Cardiac septum (tissue), 1 donor: ENCODE data around the gene SHMT2. TPM values are rescaled to one million over a fixed set of nuclear protein-coding genes. Genes with fewer than 3 reads are reported as not detected.

Experiments
- DNase-seq: peaks from one replicate; pipeline ENCODE4 v3.0.0-alpha.2; 2020; ENCODE audit warnings: low spot score
- intact Hi-C: fragments of 100-400 bp; cut with DNase I; formaldehyde crosslinking; loops from one replicate; pipeline ENCODE4 v1.14.0; 2022
- total RNA-seq: library from RNA; stranded (reverse); fragmentation: NEBNext Ultra II Directional; extraction: Animal tissue kit (Norgen Biotek cat#: 25700); gene quantifications from one replicate; pipeline ENCODE4 v1.2.1, GENCODE V29; 2021
- donor health status: DM: no; HTN: no; CAD: no.

The SHMT2 gene
- total RNA-seq, 1 donor from 2014 or later: 38.8 TPM

DNA sequence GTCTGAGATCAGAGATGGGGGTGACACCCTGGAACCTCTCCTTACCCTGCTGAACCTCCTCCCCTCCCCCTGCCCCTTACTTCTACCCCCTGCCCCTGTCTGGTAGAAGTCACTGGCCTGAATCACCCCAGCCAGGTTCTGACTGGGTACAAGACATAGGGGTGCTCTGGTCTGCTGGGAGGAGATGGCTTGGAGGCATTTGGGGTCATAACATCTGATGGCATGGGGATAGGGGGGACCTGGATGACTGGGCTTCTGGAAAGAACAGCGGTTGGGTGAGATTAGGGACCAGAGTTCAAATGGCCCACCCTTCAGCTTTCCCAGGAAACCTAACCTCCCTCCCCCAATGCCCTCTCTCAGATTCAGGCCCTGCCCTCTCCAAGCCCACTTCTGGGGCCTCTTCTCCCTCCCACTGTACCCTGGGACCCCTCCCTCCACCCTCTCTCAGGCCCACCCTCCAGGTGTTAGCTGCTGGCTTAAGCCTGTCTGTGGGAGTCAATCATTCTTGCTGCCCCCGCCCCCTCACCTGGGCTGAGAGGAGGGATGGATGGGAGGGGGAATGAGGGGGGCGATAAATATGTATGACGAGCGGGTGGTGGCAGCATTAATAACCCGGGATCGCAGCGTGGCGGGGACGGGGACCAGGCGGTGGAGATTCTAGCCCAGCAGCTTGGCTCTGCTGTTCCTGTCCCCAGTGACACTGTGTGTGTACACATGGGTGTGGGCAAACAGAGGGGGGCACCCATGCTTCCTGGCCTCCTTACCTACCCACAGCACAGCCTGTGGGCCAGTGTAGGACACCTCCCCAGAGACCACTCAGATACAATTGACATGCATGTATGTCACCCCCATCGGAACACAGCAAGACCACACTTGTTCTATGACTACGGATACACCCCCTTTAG lies 7.0 kb upstream of the SHMT2 start:
- no peak for DNase-seq
- intact Hi-C loops: no loop called here

DNA sequence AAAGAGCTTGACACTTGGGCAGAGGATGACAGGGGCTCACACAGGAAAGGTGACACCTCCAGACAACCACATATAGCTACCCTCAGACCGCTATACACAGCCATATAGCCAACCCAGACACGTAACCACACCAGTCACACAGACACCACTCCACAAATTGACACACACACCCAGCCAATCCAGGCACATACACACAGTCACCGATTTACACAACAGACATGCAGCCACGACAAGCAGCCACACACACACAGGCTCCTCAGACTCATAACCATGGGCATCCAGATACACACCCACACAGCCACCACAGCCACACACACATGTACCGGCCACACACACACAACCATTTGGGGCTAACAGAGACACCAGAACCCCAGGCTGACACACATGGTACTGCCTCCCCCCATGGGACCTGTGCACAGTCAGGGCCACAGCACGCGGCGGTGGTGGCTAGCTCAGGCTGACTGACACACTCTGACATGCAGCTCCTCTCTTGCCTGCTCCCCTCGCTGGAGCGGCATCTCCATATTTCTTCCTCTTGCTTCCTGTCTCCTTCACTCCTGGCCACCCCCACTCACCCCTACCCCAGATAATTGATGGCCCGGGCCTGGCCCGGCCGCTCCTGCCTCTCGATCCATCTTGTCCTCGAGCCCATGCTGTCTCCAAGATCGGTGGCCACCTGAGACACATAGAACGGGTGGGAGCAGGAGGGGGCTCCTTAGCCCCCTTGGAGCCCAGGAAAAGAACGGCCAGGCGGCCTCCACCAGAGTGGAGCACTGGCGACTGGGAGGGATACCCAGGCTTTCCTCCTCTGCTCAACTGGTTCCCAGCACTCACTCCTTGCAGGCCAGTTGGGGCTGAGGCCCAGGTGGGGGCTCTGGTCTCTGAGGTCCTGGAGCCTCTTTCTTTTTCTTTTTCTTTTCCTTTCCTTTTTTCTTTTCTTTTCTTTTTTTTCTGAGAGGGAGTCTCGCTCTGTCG lies 6.0 kb upstream of the SHMT2 start:
- no peak for DNase-seq
- intact Hi-C loops: no loop called here

GRCh38 chr12:57224278-57224972 lies 5.1 kb upstream of the SHMT2 start:
- intact Hi-C loops: no loop called here
- no peak for DNase-seq

DNA sequence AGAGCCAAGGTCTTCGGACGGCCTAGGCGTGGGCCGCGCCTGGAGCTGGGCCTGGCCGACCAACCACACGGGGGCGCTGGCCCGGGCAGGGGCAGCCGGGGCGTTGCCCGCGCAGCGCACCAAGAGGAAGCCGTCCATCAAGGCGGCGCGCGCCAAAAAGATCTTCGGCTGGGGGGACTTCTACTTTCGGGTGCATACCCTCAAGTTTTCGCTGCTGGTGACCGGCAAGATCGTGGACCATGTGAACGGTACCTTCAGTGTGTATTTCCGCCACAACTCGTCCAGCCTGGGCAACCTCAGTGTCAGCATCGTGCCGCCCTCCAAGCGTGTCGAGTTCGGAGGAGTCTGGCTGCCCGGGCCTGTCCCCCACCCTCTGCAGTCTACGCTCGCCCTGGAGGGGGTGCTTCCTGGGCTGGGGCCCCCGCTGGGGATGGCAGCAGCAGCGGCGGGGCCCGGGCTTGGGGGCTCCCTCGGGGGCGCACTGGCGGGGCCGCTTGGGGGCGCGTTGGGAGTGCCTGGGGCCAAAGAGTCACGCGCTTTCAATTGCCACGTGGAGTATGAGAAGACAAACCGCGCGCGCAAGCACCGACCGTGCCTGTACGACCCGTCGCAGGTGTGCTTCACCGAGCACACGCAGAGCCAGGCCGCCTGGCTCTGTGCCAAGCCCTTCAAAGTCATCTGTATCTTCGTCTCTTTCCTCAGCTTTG lies 4.4 kb upstream of the SHMT2 start:
- no peak for DNase-seq
- intact Hi-C loops: no loop called here

DNA sequence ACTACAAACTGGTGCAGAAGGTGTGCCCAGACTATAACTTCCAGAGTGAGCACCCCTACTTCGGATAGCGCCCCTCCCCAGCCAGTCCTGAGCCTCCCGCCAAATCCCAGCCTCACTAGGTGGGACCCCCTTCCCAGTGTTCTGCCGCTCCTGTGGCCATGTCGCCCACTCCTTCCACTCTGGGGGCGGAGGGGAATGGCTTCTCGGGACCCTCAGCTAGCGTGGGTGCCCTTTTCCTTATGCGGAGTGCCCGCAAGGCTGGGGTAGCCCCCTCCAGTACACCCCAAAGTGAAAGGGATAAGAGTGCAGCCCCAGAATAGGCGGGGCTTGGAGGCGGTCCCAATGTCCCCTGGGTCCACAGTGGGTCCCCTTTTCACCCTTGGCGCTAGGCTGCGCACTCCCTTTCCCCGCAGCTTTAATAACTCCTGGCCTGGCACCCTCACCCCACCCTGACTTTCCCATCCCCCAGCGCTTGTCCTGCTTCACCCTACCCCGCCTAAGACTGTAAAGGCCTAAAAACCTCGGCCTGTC lies 3.8 kb upstream of the SHMT2 start:
- intact Hi-C loops: no loop called here
- no peak for DNase-seq

DNA sequence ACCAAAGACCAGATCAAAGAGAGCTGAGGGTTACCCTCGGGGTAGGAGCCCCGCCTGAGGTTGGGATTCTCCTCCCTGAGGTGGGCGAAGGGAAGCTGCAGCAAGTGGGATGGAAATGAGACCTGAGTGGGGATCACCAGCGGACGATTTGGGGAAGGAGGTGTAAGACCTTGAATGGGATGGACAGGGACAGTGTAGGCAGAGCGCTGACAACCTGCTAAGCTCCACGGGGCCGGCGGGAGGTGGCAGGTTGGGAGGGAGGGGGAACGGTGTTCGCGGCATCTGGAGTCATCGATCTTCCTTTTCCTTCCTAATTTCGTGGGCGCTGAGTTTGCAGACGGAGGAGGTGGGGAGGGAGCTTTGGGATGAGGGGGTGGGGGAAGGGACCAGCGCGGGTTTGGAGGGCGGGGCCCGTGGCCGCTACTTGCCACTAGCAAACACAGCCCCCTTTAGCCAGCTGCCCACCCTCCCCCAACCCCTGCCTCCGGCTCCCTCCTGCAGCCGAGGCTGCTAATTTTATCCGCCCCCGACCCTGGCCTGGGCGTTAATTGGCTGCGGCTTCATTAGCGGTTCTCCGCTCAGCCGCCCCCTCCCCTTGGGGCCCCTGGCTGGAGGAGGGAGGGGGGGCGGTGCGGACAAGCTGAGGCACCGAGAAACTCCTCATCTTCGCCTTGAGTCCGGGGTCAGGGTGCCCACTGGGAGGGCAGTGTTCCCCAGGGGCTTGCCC lies 2.8 kb upstream of the SHMT2 start:
- DNase-seq: no peak

GRCh38 chr12:57227315-57228115 lies 2.0 kb upstream of the SHMT2 start:
- intact Hi-C loops: no loop called here
- DNase-seq: no peak

More for the DNA sequence above, 2.8 kb upstream of the SHMT2 start:
- intact Hi-C loops: no loop called here

GRCh38 chr12:57229046-57229633 lies 371 bp upstream of the SHMT2 start:
- no peak for DNase-seq
- intact Hi-C loops: no loop called here

GRCh38 chr12:57230381-57231155 lies 1.1 kb downstream of the SHMT2 start:
- no peak for DNase-seq
- intact Hi-C loops: no loop called here

DNA sequence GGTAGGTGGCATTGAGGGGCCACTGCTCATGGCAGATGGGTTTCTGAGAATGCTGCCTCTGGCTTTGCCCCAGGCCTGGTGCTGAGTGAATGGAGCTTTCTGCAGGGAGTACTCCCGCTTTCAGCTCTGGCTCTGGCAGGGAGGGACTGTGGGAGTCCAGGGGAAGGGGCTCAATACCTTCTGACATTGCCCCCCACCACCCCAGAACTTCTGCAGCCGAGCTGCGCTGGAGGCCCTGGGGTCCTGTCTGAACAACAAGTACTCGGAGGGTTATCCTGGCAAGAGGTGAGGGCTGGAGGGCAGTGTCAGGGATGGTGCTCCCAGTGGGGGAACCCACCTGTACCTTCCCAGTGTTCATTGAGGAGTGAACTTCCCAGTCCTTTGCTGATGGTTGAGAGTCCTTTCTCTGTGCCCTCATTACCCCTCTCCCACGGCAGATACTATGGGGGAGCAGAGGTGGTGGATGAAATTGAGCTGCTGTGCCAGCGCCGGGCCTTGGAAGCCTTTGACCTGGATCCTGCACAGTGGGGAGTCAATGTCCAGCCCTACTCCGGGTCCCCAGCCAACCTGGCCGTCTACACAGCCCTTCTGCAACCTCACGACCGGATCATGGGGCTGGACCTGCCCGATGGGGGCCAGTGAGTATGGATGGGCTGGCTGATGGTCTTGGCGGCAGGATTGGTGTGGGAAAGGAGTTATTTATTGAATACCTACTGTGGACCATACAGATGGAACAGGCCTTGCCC lies 1.9 kb downstream of the SHMT2 start:
- DNase-seq: no peak
- intact Hi-C loops: no loop called here

- intact Hi-C loops: no loop called here
- DNase-seq: no peak
These were observed 2.7 kb downstream of the SHMT2 start for GRCh38 chr12:57232156-57232756.

DNA sequence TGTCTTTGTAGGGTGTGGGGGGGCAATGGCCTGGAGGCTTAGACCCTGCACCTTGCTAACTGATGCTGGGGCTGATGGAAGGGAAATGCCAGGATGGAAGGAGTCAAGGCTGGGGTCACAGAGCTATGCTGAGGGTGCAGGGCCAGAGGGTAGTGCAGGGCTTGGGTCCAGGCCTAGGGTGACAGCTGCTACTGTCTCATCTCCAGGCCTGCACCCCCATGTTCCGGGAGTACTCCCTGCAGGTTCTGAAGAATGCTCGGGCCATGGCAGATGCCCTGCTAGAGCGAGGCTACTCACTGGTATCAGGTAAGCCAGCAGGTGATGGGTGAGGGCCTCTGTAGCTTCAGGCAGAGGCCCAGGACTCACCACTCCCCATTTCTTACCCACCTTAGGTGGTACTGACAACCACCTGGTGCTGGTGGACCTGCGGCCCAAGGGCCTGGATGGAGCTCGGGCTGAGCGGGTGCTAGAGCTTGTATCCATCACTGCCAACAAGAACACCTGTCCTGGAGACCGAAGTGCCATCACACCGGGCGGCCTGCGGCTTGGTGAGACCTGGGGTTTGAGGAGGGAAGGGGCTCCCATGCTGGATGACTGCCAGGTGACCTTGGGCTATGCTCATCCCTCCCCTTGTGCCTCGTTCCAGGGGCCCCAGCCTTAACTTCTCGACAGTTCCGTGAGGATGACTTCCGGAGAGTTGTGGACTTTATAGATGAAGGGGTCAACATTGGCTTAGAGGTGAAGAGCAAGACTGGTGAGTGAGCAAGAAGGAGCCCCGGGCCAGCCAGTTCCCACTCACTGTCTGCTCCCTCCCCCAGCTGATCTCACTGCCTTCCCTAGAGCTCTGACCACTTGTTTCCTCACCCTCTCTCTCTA lies 4.1 kb downstream of the SHMT2 start:
- intact Hi-C loops: no loop called here
- no peak for DNase-seq

- intact Hi-C loops: no loop called here
- no peak for DNase-seq
These were observed 4.7 kb downstream of the SHMT2 start for GRCh38 chr12:57234233-57234570.

DNA sequence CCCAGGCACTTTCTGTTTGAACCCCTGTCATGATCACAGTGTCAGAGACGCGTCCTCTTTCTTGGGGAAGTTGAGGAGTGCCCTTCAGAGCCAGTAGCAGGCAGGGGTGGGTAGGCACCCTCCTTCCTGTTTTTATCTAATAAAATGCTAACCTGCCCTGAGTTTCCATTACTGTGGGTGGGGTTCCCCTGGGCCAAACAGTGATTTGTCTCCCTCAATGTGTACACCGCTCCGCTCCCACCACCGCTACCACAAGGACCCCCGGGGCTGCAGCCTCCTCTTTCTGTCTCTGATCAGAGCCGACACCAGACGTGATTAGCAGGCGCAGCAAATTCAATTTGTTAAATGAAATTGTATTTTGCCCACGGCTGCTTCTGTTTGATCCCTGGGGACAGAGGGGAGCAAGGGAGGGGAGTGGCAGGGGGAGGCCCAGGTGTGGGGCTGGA lies 5.1 kb downstream of the SHMT2 start:
- no peak for DNase-seq
- intact Hi-C loops: no loop called here
